ENCODE data around the gene URI1. TPM values are rescaled to one million over a fixed set of nuclear protein-coding genes. Genes with fewer than 3 reads are reported as not detected.

The URI1 gene
- total RNA-seq, 1 experiment from 2014 or later = 31.0 TPM

- ATAC-seq = no peak
- H3K9me3 ChIP-seq (ENCODE audit: low read length) = no peaks in the 10 kb centered on the region
- no peak overlapping the region for H3K4me3 ChIP-seq (ENCODE audit: low read length)
- H3K27ac ChIP-seq (ENCODE audit: low read length) = no peak overlapping the region
- H3K9ac ChIP-seq (ENCODE audit: low read length) = no peak overlapping the region
- H3K79me2 ChIP-seq (ENCODE audit: low read length) = no peaks in the 10 kb centered on the region
- no peaks in the 10 kb centered on the region for H4K20me1 ChIP-seq (ENCODE audit: low read length)
- POLR2A ChIA-PET (ENCODE audit: unreplicated experiment) = no interaction called here
- no peak overlapping the region for H3K4me2 ChIP-seq (ENCODE audit: low read length)
- intact Hi-C loops (cut with micrococcal nuclease) = no loop called here
- no peaks in the 10 kb centered on the region for H3K36me3 ChIP-seq (ENCODE audit: low read depth, low read length)
- no peak for DNase-seq
- no peaks in the 10 kb centered on the region for H3K9me2 ChIP-seq (replicated peaks; ENCODE audit: low read length)
- no peak overlapping the region for H2AFZ ChIP-seq (ENCODE audit: low read length)
- no TSS peak for BruUV-seq (replicated peaks)
- peaks cover 6% of the 10 kb centered on the region; the same call in 1 of the 2 replicates for H3K27me3 ChIP-seq (ENCODE audit: low read length)
- CTCF ChIA-PET = no interaction called here
- H3K4me1 ChIP-seq (ENCODE audit: insufficient read depth, low read length) = no peaks in the 10 kb centered on the region
- H3F3A ChIP-seq (ENCODE audit: low read length, unreplicated experiment) = no peaks in the 10 kb centered on the region
- TF ChIP-seq EZH2phosphoT487 (IDR thresholded peaks at IDR 0.05; ENCODE audit: borderline replicate concordance, low read length) (no peak), CTCF (conservative IDR thresholded peaks at IDR 0.05; ENCODE audit: low read depth, low read length) (no peak), EZH2 (IDR thresholded peaks at IDR 0.05; ENCODE audit: low read length, unreplicated experiment) (no peak)
Observed at GRCh38 chr19:30056580-30056979, 114.5 kb downstream of the URI1 start.

GRCh38 chr19:30059741-30060457, 117.9 kb downstream of the URI1 start:
- Histone ChIP-seq H3K9me3 (ENCODE audit: low read length) (no peaks in the 10 kb centered on the region), H3F3A (ENCODE audit: low read length, unreplicated experiment) (no peaks in the 10 kb centered on the region), H3K9ac (ENCODE audit: low read length) (no peak overlapping the region), H3K9me2 (replicated peaks; ENCODE audit: low read length) (no peaks in the 10 kb centered on the region), H3K4me1 (ENCODE audit: insufficient read depth, low read length) (no peaks in the 10 kb centered on the region), H3K36me3 (ENCODE audit: low read depth, low read length) (no peaks in the 10 kb centered on the region), H3K27me3 (ENCODE audit: low read length) (peaks cover 18% of the 10 kb centered on the region), H3K4me2 (ENCODE audit: low read length) (no peak overlapping the region), H4K20me1 (ENCODE audit: low read length) (no peaks in the 10 kb centered on the region), H3K27ac (ENCODE audit: low read length) (no peak overlapping the region), H3K79me2 (ENCODE audit: low read length) (no peaks in the 10 kb centered on the region), H2AFZ (ENCODE audit: low read length) (no peak overlapping the region), H3K4me3 (ENCODE audit: low read length) (no peak overlapping the region)
- intact Hi-C loops (cut with micrococcal nuclease) = no loop called here
- CTCF ChIA-PET = no interaction called here
- POLR2A ChIA-PET (ENCODE audit: unreplicated experiment) = no interaction called here
- no peak for ATAC-seq
- BruUV-seq (replicated peaks) = no TSS peak
- TF ChIP-seq CTCF (conservative IDR thresholded peaks at IDR 0.05; ENCODE audit: low read depth, low read length) (no peak), EZH2 (IDR thresholded peaks at IDR 0.05; ENCODE audit: low read length, unreplicated experiment) (no peak), EZH2phosphoT487 (IDR thresholded peaks at IDR 0.05; ENCODE audit: borderline replicate concordance, low read length) (no peak)
- no peak for DNase-seq

- ATAC-seq (no peak), DNase-seq (no peak)
- Histone ChIP-seq H3K27ac (ENCODE audit: low read length) (no peak overlapping the region), H3K27me3 (ENCODE audit: low read length) (peaks cover 18% of the 10 kb centered on the region), H3K4me3 (ENCODE audit: low read length) (no peak overlapping the region), H3K9me2 (replicated peaks; ENCODE audit: low read length) (no peaks in the 10 kb centered on the region), H3K4me2 (ENCODE audit: low read length) (no peak overlapping the region), H3K4me1 (ENCODE audit: insufficient read depth, low read length) (no peaks in the 10 kb centered on the region), H3K9me3 (ENCODE audit: low read length) (no peaks in the 10 kb centered on the region), H3K9ac (ENCODE audit: low read length) (no peak overlapping the region), H3K79me2 (ENCODE audit: low read length) (no peaks in the 10 kb centered on the region), H4K20me1 (ENCODE audit: low read length) (no peaks in the 10 kb centered on the region), H3K36me3 (ENCODE audit: low read depth, low read length) (no peaks in the 10 kb centered on the region), H2AFZ (ENCODE audit: low read length) (no peak overlapping the region), H3F3A (ENCODE audit: low read length, unreplicated experiment) (no peaks in the 10 kb centered on the region)
- BruUV-seq (replicated peaks) = no TSS peak
- ChIA-PET CTCF (no interaction called here), POLR2A (ENCODE audit: unreplicated experiment) (no interaction called here)
- TF ChIP-seq CTCF (conservative IDR thresholded peaks at IDR 0.05; ENCODE audit: low read depth, low read length) (no peak), EZH2 (IDR thresholded peaks at IDR 0.05; ENCODE audit: low read length, unreplicated experiment) (no peak), EZH2phosphoT487 (IDR thresholded peaks at IDR 0.05; ENCODE audit: borderline replicate concordance, low read length) (no peak)
- intact Hi-C loops (cut with micrococcal nuclease) = no loop called here
Observed at GRCh38 chr19:30060531-30061222, 118.6 kb downstream of the URI1 start.
